Right cardiac atrium (tissue), 5 donors: ENCODE results near the gene C14orf132. TPM values are rescaled to one million over a fixed set of nuclear protein-coding genes. Genes with fewer than 3 reads are reported as not detected.
"Not testable (repeated sequence)": the region's sequence is repeated elsewhere in the genome, so short reads cannot be mapped to it uniquely, and the experiment has no call there.

ENCODE experiments used
- ATAC-seq, 2 donors: fragments of 200-7000 bp; cut with Tn5 transposase; one replicate each; pipeline versions ENCODE4 v1.8.0 to v1.9.1; 2020; ENCODE audit warnings: moderate library complexity in 2 of 2, mild to moderate bottlenecking in 1 of 2
- DNase-seq, 3 donors: peaks; one replicate each; pipeline ENCODE4 v3.0.0-alpha.2; 2020
- H3K27ac ChIP-seq: one replicate; pipeline ENCODE4 v1.5.1; 2013; ENCODE audit warnings: mild to moderate bottlenecking, low read length, control low read depth, moderate library complexity
- H3K27me3 ChIP-seq: one replicate; pipeline ENCODE4 v1.6.1; 2013; ENCODE audit not compliant: control insufficient read depth, insufficient read depth
- H3K4me1 ChIP-seq: one replicate; pipeline ENCODE4 v1.6.1; 2013; ENCODE audit warnings: low read length; ENCODE audit not compliant: control insufficient read depth, insufficient read depth
- H3K4me3 ChIP-seq: one replicate; pipeline ENCODE4 v1.5.1; 2013; ENCODE audit warnings: low read length, control low read depth
- H3K9me3 ChIP-seq: one replicate; pipeline ENCODE4 v1.6.1; 2013; ENCODE audit warnings: low read length; ENCODE audit not compliant: control insufficient read depth
- WGBS: extraction: QIAGEN DNeasy Blood & Tissue Kit; methylation state at CpG from one replicate; pipeline ENCODE4 v1.1.7; 2013; 5-methylcytosine and 5-hydroxymethylcytosine counted together
- intact Hi-C, 4 donors: fragments of 100-400 bp; cut with DNase I; formaldehyde crosslinking; loops; one replicate each; pipeline versions ENCODE4 v1.11.0 to v1.14.0; 2022 to 2023
- long read RNA-seq, 4 donors: library from polyadenylated mRNA; unstranded; transcript quantifications; one replicate each; pipeline ENCODE4 v2.0.0, GENCODE V29; 2020 to 2021
- polyA plus RNA-seq: library from polyadenylated mRNA; stranded (reverse); fragments of 200-250 nt; gene quantifications from one replicate; pipeline ENCODE4 v1.2.3, GENCODE V29; 2013
- total RNA-seq, 4 donors: library from RNA; stranded (reverse); fragmentation: NEBNext Ultra II Directional; extraction: Animal tissue kit (Norgen Biotek cat#: 25700); gene quantifications; one replicate each; pipeline ENCODE4 v1.2.1, GENCODE V29; 2021
- donor health status: healthy with polysubstance abuse.
- donor health status: DM: no; HTN: yes; CAD: no.
- donor health status: DM: no; HTN: no; CAD: no.
- donor health status: DM: no; HTN: yes; CAD: no; lungs with severe emphysema.
- donor health status: DM: yes; HTN: yes; CAD: no.

The C14orf132 gene
- total RNA-seq = 1 to 10 TPM; 3.7 to 5.3 (median 4.7) TPM
- 2.9 TPM for polyA plus RNA-seq
- long read RNA-seq, donor 1, partial matches to known transcripts = 0 of 3 reads
- long read RNA-seq, donor 1, other reads (novel, unspliced or antisense) = 3 of 3 reads
- long read RNA-seq, donor 2, full-length matches to known transcripts = 1 of 3 reads
- long read RNA-seq, donor 2, partial matches to known transcripts = 0 of 3 reads
- long read RNA-seq, donor 2, other reads (novel, unspliced or antisense) = 2 of 3 reads
- long read RNA-seq, donor 3, full-length matches to known transcripts = 11 of 22 reads
- long read RNA-seq, donor 3, partial matches to known transcripts = 0 of 22 reads
- long read RNA-seq, donor 3, other reads (novel, unspliced or antisense) = 11 of 22 reads
- long read RNA-seq, donor 4, full-length matches to known transcripts = 3 of 4 reads
- long read RNA-seq, donor 4, partial matches to known transcripts = 0 of 4 reads
- long read RNA-seq, donor 4, other reads (novel, unspliced or antisense) = 1 of 4 reads

- Histone ChIP-seq H3K4me3 (peak within 1 kb of the TSS; percentile 41), H3K9me3 (no peaks in the 10 kb centered on the region), H3K4me1 (no peaks in the 10 kb centered on the region), H3K27me3 (no peaks in the 10 kb centered on the region), H3K27ac (no peak within 1 kb of the TSS)
- intact Hi-C loops = no loop called here
- ATAC-seq = peak; percentile 95 to 96
- 1% methylated on average over 72 of the region's 72 CpGs for WGBS
- DNase-seq = peak; percentile 77 to 91 (median 90)
Observed at GRCh38 chr14:96038920-96039632, at the start of gene C14orf132. Gene C14orf132, plus strand, starts transcription at chr14:96039362. Its CDS starts 139 bp downstream, at chr14:96039501.

GRCh38 chr14:95993768-95994592 lies 45.2 kb upstream of the C14orf132 start:
- Histone ChIP-seq H3K4me3 (no peak overlapping the region), H3K9me3 (no peaks in the 10 kb centered on the region), H3K27me3 (no peaks in the 10 kb centered on the region), H3K4me1 (no peaks in the 10 kb centered on the region), H3K27ac (no peak overlapping the region)
- intact Hi-C loops = loop anchor here (2.0 to 10.0 kb wide), 7 partner anchors 101 to 1299 kb away; no protein-coding TSS in a partner anchor
- no peak for DNase-seq
- ATAC-seq = peak; percentile 19 to 44
- WGBS = 28% methylated on average over 5 of the region's 5 CpGs

GRCh38 chr14:95994593-95994928 lies 44.6 kb upstream of the C14orf132 start:
- Histone ChIP-seq H3K9me3 (no peaks in the 10 kb centered on the region), H3K27ac (no peak overlapping the region), H3K4me3 (no peak overlapping the region), H3K27me3 (no peaks in the 10 kb centered on the region), H3K4me1 (no peaks in the 10 kb centered on the region)
- no peak for ATAC-seq
- intact Hi-C loops = loop anchor here (2.0 to 10.0 kb wide), 6 partner anchors 100 to 1300 kb away; no protein-coding TSS in a partner anchor
- 23% methylated on average over 3 of the region's 3 CpGs for WGBS
- DNase-seq = no peak

- WGBS = 16% methylated on average over 1 of the region's 1 CpG
- no peak for ATAC-seq
- intact Hi-C loops = loop anchor here (5.0 to 10.0 kb wide), 5 partner anchors 96 to 1304 kb away; no protein-coding TSS in a partner anchor
Observed at GRCh38 chr14:95998656-95999055, 40.5 kb upstream of the C14orf132 start.

DNA sequence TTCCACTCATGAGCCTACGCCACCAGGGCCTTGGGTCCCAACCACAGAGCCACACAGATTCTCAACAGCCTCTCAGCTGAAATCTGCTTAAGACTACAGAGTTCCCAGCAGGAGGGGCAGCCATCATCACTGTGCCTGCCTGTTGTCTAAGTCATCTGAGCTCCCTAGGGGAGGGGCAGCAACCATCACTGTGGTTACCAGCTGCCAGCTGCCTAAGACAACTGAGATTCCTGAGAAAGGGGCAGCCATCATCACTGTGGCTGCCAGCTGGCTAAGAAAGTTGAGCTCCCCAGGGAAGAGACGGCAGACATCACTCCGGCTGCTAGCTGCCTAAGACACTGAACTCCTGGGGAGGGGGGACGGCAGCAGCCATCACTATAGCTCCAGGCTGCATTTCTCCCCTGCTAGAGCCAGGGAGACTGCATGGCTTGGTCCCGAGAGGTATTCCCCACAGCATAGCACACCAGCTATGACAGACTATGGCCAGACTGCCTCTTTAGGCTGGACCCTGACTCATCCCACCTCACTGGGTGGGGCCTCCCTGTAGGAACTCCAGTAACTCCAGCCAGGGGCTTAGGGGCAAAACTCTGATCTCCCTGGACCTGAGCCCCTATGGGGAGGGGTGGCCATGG lies 37.2 kb upstream of the C14orf132 start:
- 42% methylated on average over 5 of the region's 5 CpGs for WGBS
- Histone ChIP-seq H3K4me3 (no peak overlapping the region), H3K27me3 (no peaks in the 10 kb centered on the region), H3K9me3 (no peaks in the 10 kb centered on the region), H3K27ac (no peak overlapping the region), H3K4me1 (no peaks in the 10 kb centered on the region)
- no peak for ATAC-seq
- DNase-seq = no peak
- intact Hi-C loops = loop anchor here in 2 of 4 donors (10.0 kb wide), 1 partner anchor 273 kb away; no protein-coding TSS in a partner anchor

More at GRCh38 chr14:95998656-95999055, 40.5 kb upstream of the C14orf132 start:
- Histone ChIP-seq H3K9me3 (no peaks in the 10 kb centered on the region), H3K27ac (no peak overlapping the region), H3K4me1 (no peaks in the 10 kb centered on the region), H3K4me3 (no peak overlapping the region), H3K27me3 (no peaks in the 10 kb centered on the region)
- no peak for DNase-seq

DNA sequence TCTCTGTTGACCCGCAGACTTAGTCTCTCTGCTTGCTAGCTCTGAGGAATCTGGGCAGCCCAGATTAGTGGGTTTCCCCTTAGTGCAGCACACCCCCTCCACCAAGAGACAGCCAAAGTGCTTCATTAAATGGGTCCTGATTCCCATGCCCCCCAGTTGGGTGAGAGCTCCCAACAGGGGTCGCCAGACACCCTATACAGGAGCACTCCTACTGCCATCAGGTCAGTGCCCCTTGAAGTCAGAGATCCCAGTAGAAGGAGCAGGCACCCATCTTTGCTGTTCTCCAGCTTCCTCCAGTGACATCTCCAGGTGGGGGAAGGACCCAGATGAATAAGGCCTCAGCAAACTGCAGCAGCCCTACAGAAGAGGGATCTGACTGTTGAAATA lies 36.7 kb upstream of the C14orf132 start:
- H3K27ac ChIP-seq = no peak overlapping the region
- WGBS = 66% methylated on average over 2 of the region's 2 CpGs
- no peak overlapping the region for H3K4me3 ChIP-seq
- no peaks in the 10 kb centered on the region for H3K4me1 ChIP-seq
- H3K27me3 ChIP-seq = no peaks in the 10 kb centered on the region
- intact Hi-C loops = loop anchor here in 2 of 4 donors (10.0 kb wide), 1 partner anchor 272 kb away; no protein-coding TSS in a partner anchor
- no peak for ATAC-seq
- H3K9me3 ChIP-seq = no peaks in the 10 kb centered on the region
- DNase-seq = no peak

DNA sequence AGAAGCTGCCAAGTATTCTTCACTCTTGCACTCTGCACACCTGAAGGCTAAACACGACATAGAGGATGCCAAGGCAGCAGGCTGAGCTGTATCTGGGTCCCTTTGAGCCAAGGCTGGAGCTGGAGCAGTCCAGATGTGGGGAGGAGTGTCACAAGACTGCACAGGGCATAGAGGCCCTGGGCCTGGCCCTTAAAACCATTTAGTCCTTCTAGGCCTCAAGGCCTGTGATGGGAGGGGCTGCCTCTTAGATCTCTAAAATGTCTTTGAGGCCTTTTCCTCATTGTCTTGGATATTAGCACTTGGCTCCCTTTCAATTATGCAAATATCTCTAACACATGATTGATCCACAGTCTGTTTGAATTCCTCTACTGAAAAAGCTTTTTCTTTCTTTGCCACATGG lies 28.0 kb upstream of the C14orf132 start:
- Histone ChIP-seq H3K4me3 (no peak overlapping the region), H3K27me3 (no peaks in the 10 kb centered on the region), H3K9me3 (peaks cover 6% of the 10 kb centered on the region), H3K27ac (no peak overlapping the region), H3K4me1 (no peaks in the 10 kb centered on the region)
- no peak for ATAC-seq
- DNase-seq = no peak
- intact Hi-C loops = no loop called here
- 61% methylated on average over 1 of the region's 1 CpG for WGBS

- Histone ChIP-seq H3K4me1 (no peaks in the 10 kb centered on the region), H3K27ac (no peak overlapping the region), H3K4me3 (no peak overlapping the region), H3K9me3 (peaks cover 6% of the 10 kb centered on the region), H3K27me3 (no peaks in the 10 kb centered on the region)
- intact Hi-C loops = no loop called here
- ATAC-seq (no peak), DNase-seq (no peak)
Observed at GRCh38 chr14:96011607-96012006, 27.6 kb upstream of the C14orf132 start.

DNA sequence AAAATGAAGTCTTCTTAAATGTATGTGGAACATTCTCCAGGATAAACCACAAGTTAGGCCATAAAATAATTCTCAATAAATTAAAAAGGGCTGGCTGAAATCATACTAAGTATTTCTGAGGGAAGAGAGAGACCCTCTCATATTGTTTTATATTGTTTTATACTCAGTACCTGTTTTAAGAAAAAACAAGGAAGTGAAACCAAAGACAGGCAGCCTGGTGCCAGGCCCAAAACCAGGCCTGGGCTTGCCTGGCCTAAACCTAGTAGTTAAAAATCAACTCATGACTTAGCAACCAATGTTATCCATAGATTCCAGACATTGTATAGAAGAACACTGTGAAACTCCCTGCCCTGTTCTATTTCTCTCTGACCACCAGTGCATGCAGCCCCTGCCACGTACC lies 26.4 kb upstream of the C14orf132 start:
- H3K4me1 ChIP-seq, DNase-seq, H3K27me3 ChIP-seq, H3K9me3 ChIP-seq, ATAC-seq, intact Hi-C loops, H3K4me3 ChIP-seq, H3K27ac ChIP-seq: not testable (repeated sequence)
- 94% methylated on average over 1 of the region's 1 CpG for WGBS

- intact Hi-C loops = no loop called here
Observed at GRCh38 chr14:96014176-96014575, 25.0 kb upstream of the C14orf132 start.

More at GRCh38 chr14:96014176-96014575, 25.0 kb upstream of the C14orf132 start:
- no peaks in the 10 kb centered on the region for H3K27me3 ChIP-seq
- DNase-seq (no peak), ATAC-seq (no peak)
- WGBS = 79% methylated on average over 3 of the region's 3 CpGs
- no peaks in the 10 kb centered on the region for H3K4me1 ChIP-seq
- no peak overlapping the region for H3K4me3 ChIP-seq
- peaks cover 6% of the 10 kb centered on the region for H3K9me3 ChIP-seq
- H3K27ac ChIP-seq = no peak overlapping the region
